Activated naive CD8-positive, alpha-beta T cell treated with anti-CD3 and anti-CD28 coated beads, Interleukin-2, amount 50 U/mL, for 16 hours (primary cell): ENCODE results near the gene DOCK2.

Source experiments
- DNase-seq: peaks from one replicate; pipeline ENCODE4 v3.0.0-alpha.2; 2020; ENCODE audit warnings: low read depth, low spot score

DOCK2 gene

DNA sequence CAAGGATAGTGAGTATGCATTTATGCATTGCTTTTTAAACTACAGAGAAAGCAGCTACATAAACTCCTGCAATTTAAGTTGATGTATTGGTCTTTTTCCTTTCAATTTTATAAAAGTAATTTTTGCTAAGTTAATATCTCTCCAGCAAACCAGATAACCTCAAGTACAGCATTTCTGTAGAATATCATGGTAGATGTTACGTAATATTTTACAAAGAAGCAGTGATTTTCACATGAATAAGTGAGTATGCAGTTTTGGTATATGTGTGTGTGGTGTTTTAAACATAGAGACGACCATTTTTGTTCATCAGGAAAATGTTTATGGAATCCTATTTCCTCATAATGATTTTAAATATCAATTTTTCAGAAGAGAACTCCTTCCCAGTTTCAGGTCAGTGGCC, 224.4 kb downstream of the DOCK2 start:
- no peak for DNase-seq

DNA sequence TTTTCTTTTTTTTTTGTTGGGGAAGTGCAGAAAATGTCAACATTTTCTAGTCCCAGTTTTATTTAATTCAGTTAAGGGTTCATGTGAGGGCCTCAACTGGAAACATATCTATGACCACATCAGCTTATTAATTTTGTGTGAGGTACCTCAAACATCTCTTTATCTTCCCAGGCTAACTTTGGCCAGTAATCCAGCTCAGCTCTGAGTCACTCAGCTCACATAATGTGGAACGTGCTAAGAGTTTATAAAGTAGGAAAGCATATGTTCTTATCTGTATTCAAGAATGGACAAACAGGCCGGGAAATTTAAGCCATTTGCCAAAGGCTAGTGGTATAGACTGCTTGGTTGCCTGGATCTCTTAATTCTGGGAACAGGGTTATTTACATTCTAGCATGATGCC, 224.9 kb downstream of the DOCK2 start:
- DNase-seq = no peak

DNA sequence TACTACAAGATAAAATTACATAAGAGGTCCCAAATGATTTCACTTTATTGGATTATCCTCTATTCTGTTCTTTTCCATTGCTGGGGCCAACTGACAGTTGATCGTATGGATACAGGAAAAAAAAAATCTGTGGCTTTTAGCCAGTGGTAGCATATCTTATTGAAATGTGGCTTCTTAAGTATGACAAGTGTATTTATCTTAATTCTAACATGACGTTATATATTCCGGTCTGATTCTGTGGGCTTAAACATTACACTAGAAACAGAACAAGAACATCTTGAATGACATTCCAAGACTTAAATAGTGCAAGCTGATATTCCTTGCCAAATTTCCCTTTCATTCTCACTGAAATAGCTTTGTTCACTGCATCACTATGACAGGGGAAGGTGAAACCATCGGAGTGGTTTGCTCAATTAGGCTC, 225.3 kb downstream of the DOCK2 start:
- DNase-seq = no peak

DNA sequence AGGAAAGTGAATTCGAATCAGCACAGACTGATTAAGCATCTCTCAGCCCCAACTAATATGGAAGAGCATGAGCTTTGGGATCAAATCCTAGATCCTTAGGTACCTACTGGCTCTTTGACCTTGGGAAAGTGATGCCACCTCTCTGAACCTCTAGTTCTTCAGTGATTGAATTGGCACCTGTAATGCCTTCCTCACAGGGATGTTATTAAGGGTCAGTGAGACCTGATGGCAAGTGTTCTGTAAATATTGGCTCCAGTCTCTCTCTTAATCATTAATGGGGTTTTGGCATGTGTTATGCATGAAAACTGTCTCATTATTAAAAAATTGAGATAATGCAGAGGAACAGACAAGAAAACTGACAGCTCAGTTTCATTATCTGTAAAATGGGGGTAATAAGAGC, 227.4 kb downstream of the DOCK2 start:
- no peak for DNase-seq

- no peak for DNase-seq
These were observed 230.3 kb downstream of the DOCK2 start for GRCh38 chr5:169867347-169867746.

GRCh38 chr5:169869066-169869465, 232.0 kb downstream of the DOCK2 start:
- DNase-seq = no peak

DNA sequence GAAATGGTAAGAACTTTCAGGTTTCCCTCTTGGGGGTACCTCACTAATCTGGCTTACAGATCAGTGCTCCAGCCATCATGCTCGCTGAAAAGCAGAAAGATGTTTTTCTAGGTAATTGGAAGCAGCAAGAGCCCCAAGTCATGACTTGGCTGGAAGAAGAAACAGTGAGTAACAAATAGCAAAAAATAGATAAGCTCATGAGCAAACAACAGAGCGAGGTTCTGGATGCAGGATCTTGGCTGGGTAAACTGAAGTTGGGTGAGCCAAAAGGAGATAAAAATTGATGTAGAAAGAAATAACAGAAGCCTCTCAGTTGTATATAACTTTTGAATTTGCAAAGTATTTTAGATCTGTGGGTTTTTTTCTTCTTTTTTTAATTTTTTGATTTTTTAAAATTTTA, 233.1 kb downstream of the DOCK2 start:
- DNase-seq = no peak

- DNase-seq = no peak
These were observed 234.9 kb downstream of the DOCK2 start for GRCh38 chr5:169871826-169872490.

DNA sequence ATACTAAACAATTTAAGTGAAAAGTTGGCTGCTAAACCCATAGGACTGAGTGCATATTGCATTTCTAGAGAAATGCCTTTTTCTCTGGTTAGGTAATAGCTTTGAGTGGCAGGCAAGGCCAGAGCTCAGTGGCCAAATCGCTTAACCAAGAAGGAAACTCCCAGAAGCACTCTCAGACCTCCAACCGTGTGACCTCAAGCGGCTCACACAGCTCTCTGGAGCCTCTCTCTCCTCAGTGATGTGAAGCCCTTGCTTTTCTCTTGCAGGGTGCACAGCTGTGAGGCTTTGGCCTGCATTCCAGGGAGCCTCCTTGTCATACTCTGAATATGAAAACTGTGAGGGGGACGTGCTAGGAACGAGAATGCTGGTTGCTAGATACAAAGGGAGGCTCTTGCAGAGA, 236.6 kb downstream of the DOCK2 start:
- no peak for DNase-seq

- no peak for DNase-seq
These were observed 237.5 kb downstream of the DOCK2 start for GRCh38 chr5:169874621-169875020.

- no peak for DNase-seq
These were observed 238.1 kb downstream of the DOCK2 start for GRCh38 chr5:169875091-169875728.

DNA sequence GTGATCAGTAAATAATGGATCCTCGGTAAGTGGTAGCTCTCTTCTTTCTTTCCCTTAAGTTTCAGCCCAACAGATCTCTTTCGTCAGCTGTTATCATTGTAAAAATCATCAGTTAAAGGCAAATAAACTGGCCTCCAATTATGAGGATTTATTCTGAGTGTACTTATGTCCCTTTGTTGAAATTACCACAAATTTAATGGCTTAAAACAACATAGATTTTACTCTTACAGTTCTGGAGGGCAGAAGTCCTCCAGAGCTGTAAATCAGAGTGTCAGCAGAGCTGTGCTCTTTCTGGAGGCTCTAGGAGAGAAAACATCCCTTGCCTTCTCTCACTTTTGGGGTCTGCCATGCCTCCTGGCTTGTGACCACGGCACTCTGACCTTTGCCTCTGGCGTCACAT, 238.7 kb downstream of the DOCK2 start:
- DNase-seq = no peak

- DNase-seq = no peak
These were observed 239.3 kb downstream of the DOCK2 start for GRCh38 chr5:169876386-169876785.

DNA sequence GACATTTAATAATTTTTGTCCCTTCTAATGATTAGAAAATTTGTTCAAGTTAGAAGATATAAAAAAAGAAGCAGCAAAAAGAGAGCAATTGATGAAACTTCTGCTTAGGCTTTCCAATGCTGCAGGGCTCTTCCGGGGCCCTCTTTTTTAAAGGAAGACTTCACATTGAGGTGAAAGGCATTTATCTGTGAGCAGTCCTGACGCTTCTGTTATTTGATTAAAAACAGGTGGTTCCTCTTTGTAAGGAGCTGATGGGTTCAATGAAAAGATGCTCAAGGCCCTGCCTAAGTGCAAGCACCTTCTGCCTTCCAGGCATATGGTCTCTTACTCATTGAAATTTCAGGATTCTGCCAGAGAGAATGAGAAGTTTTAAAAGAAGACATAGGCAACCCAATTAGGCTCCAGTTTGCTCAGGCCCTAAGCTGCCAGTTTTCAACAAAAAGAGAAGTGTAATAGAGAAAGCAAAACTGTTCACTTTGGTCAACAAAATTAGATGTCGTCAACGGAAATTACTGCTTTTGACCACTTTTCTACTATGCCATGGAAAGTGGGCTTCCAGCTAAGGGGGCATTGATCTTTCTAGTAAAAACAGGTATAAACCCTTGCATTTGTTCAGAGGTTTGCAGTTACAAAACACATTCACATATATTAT, 243.1 kb downstream of the DOCK2 start:
- no peak for DNase-seq

DNA sequence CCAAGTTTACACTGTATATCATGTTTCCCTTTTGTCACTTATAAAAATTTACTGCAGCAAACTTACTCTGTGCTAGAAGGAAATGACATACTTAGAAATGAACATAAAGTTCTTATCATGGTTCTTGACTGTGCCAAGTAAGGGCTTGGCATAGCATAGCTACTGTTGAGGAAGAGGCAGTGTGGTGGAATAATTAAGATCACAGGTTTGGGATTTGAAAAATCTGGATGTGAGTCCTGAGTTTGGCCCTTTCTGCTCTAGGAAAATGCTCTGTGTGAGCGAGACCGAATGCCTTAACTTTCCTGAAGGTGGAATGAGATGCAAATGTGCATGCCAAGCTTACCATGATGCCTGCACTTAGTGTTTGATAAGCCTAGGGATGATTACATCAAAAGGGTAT, 243.7 kb downstream of the DOCK2 start:
- no peak for DNase-seq

GRCh38 chr5:169881702-169882303, 244.7 kb downstream of the DOCK2 start:
- DNase-seq = no peak

DNA sequence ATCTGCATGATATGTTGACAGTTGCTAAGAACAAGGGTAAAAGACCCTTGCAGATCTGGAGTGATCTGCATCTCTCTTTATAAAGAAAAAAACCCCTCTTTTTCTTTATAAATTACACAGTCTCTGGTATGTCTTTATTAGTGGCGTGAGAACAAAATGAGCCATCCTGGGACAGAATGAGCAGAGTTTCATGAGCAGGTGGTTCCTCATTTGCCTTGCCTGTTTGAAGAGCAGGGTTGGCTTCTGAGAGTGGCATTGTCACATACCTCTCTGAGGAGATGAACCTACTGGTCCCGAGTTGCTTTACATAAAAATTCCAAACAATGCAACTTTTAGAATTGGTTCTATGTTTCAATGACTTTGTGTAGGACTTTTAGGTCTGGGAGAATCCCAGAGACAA, 249.0 kb downstream of the DOCK2 start:
- no peak for DNase-seq

DNA sequence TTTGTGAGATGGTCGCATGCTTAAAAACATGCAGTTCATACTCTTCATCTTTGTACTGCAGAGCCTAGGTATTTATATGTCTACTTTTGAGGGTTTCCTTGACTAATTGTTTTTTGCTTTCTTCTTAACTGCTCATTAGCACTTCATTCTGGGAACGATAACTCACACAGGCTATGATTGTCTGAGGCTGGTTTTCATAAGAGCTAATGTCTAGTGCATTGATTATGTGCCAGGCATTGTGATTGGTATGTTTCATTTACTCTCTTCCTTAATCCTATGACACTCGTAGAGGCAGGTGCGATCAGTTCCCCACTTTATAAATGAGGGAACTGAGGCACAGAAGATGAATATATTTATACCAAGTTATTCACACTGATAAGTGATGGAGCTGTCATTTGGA, 249.6 kb downstream of the DOCK2 start:
- no peak for DNase-seq

DNA sequence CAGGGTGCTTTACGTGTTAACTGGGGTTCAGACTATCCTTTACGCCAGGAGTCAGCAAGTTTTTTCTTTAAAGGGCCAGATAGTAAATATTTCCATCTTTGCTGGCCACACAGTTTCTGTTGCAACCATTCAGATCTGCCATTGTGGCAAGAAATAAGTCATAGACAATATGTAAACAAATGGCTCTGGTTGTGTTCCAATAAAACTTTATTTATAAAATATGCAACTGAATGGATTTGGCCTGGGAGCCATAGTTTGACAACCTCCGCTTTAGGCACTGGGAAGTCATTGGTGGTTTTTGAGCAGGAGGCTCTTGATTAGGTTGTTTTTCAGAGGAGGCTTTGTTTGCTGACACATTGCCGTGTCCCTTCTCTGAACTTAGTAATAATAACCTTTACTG, 252.5 kb downstream of the DOCK2 start:
- DNase-seq = no peak

- DNase-seq = no peak
These were observed 255.9 kb downstream of the DOCK2 start for GRCh38 chr5:169893010-169893409.

DNA sequence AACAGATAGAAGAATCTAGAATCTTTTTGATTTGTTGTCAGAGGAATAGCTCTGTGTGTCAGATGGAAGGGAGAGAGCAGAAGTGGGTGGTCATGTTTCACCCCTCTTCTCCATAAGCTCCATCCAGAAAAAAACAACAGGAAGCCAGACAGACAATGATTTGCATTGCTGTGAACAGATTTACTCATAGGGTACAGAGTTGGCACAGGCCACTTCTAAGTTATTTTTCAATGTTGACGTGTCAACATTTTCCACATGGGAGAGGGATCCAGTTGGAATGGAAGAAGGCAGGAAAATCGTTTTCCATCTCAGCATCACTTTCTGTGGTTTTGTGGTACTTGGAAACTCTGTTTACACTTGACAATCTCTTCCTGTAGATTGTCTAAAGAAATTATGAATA, 256.5 kb downstream of the DOCK2 start:
- DNase-seq = no peak

GRCh38 chr5:169895926-169896325, 258.9 kb downstream of the DOCK2 start:
- DNase-seq = no peak

DNA sequence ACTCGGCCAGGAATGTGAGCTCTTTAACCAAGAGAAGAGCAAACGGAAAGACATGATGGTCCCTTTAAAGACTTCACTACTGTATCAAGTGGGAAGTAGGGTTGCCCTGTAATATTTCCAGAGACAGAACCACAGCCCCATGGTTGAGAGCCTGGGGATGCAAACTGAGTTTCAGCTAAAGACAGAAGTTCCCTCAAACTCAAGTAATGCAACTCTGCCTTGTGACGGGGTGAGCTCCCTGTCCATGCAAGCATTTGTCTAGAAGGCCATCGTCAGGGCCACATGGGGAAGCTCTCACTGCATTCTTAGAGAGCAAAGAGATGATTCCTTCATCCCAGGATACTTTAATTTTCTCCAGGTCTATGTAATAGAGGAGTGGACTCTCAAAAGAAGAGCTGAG, 260.4 kb downstream of the DOCK2 start:
- no peak for DNase-seq
